A549 treated with GW870086 at 1 μM for 4 hours (cell line): ENCODE data around the gene CD3G. TPM values are rescaled to one million over a fixed set of nuclear protein-coding genes. Genes with fewer than 3 reads are reported as not detected.

Source experiments
- total RNA-seq: library from RNA; stranded (reverse); fragments of 200-300 nt; extraction: Qiagen RNA extraction; gene quantifications from 5 replicates; pipeline ENCODE4 v1.2.3, GENCODE V29; 2022; ENCODE audit warnings: low read depth

The CD3G gene
- total RNA-seq, result not detected in 5 replicates

DNA sequence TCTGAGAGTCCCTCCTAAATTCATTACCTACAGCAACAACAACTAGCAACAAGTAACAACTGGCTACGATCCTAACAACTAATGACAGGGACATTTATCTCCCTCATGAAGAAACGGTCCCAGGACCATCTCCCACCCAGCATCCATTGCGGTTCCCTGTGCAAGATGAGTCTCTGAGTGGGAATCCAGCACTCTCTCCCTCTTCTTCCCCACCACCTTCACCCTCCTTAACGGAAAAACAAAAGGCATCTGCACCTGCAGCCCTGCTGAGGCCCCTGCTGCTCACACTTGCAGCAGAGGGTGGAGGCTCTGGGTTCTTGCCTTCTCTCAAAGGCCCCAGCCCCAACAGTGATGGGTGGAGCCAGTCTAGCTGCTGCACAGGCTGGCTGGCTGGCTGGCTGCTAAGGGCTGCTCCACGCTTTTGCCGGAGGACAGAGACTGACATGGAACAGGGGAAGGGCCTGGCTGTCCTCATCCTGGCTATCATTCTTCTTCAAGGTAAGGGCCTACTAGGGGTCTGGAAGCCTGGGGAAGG, at the start of gene CD3G:
Gene CD3G, plus strand, starts transcription at position 364 of the 535 bp plus-strand sequence. Its CDS starts 80 bp downstream, at position 444.

DNA sequence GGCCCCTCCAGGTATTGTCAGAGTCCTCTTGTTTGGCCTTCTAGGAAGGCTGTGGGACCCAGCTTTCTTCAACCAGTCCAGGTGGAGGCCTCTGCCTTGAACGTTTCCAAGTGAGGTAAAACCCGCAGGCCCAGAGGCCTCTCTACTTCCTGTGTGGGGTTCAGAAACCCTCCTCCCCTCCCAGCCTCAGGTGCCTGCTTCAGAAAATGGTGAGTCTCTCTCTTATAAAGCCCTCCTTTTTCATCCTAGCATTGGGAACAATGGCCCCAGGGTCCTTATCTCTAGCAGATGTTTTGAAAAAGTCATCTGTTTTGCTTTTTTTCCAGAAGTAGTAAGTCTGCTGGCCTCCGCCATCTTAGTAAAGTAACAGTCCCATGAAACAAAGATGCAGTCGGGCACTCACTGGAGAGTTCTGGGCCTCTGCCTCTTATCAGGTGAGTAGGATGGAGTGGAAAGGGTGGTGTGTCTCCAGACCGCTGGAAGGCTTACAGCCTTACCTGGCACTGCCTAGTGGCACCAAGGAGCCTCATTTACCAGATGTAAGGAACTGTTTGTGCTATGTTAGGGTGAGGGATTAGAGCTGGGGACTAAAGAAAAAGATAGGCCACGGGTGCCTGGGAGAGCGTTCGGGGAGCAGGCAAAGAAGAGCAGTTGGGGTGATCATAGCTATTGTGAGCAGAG, 39.4 kb upstream of the CD3G start, which contains the start of gene CD3E:
Gene CD3E, plus strand, starts transcription at position 163 of the 681 bp plus-strand sequence. Its CDS starts 223 bp downstream, at position 386.

GRCh38 chr11:118342503-118343161, 1.5 kb upstream of the CD3G start, which contains the start of gene CD3D:
Gene CD3D (minus strand): TSS chr11:118342705. CDS start chr11:118342607, 98 bp downstream.

GRCh38 chr11:118359295-118359958, 15.3 kb downstream of the CD3G start, which contains the start of gene UBE4A:
Gene UBE4A (plus strand): TSS chr11:118359600. CDS start chr11:118365081, 5,481 bp downstream.

DNA sequence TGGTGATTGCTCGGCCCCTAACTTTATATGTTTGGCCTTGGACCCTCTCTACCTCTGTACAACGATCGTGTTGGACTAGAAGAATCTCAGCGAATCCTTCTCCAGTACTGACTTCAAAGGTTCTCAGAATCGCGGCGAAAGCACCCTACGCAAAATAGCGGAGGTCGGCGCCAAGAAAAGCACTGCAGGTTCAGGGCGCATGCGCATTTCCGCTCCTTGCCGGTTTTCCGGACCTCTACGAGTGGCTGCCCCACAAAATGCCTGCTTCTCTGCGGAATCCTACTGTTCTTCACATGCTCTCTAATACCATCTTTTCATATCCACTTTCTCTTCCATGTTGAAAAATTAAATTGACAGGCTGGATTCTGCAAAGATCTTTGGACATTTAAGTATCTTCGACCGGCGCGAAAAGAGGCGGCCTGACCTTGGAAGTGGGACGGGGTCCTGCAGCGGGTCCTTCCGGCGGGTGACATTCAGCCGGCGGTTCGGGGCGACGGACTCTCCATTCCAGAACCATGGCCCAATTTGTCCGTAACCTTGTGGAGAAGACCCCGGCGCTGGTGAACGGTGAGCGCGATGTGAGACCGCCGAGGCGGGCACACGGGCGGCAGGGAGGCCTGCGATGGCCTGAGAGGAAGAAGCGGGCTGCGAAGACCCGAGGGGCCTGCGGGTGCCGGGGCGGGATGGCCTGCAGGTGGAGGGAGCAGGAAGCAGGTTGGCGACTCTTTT, 57.2 kb downstream of the CD3G start, which contains the start of gene ATP5MG:
Gene ATP5MG, plus strand, starts transcription at position 456 of the 729 bp plus-strand sequence. Its CDS starts 60 bp downstream, at position 516.

Other genes with a start within 250 kb of the CD3G start
- 0.02 to 0.11 TPM (median 0.03 TPM) in 3 of 5 replicates, not detected in the others for gene SCN4B, start 191.5 kb upstream of the CD3G start, total RNA-seq
- not detected in 5 replicates for gene SCN2B, start 167.7 kb upstream of the CD3G start, total RNA-seq
- gene JAML, start 119.3 kb upstream of the CD3G start, total RNA-seq, result not detected in 5 replicates
- 0.19 to 0.50 TPM (median 0.31 TPM) in 5 replicates for gene MPZL3, start 92.0 kb upstream of the CD3G start, total RNA-seq
- 0.07 to 0.09 TPM in 2 of 5 replicates, not detected in the others for gene MPZL2, start 80.0 kb upstream of the CD3G start, total RNA-seq
- gene CD3E, start 39.6 kb upstream of the CD3G start, total RNA-seq, result not detected in 5 replicates
- gene CD3D, start 1.6 kb upstream of the CD3G start, total RNA-seq, result not detected in 5 replicates
- 8.0 to 11.4 TPM (median 9.9 TPM) in 5 replicates for gene UBE4A, start 15.3 kb downstream of the CD3G start, total RNA-seq
- 168 to 215 TPM (median 195 TPM) in 5 replicates for gene ATP5MG, start 57.3 kb downstream of the CD3G start, total RNA-seq
- 7.9 to 13.1 TPM (median 12.6 TPM) in 5 replicates for gene KMT2A, start 92.1 kb downstream of the CD3G start, total RNA-seq
- gene TTC36, start 183.1 kb downstream of the CD3G start, total RNA-seq, result not detected in 5 replicates
- gene TMEM25, start 186.8 kb downstream of the CD3G start, total RNA-seq, result 0.40 to 0.67 TPM (median 0.59 TPM) in 5 replicates
- gene IFT46, start 221.6 kb downstream of the CD3G start, total RNA-seq, result 15.8 to 17.7 TPM (median 16.4 TPM) in 5 replicates
- 84.4 to 96.1 TPM (median 94.7 TPM) in 5 replicates for gene ARCN1, start 228.1 kb downstream of the CD3G start, total RNA-seq